Osteocyte (in vitro differentiated cells): ENCODE data around the gene IGF2R. TPM values are rescaled to one million over a fixed set of nuclear protein-coding genes. Genes with fewer than 3 reads are reported as not detected.

Experiments
- DNase-seq: peaks from one replicate; pipeline ENCODE4 v3.0.0; 2021; ENCODE audit warnings: mixed read lengths; ENCODE audit not compliant: unreplicated experiment; ENCODE audit errors: extremely low spot score
- H3K27ac Mint-ChIP-seq: one replicate; pipeline ENCODE4 v1.8.0; 2021; ENCODE audit warnings: mild to moderate bottlenecking, mixed read lengths; ENCODE audit not compliant: unreplicated experiment
- H3K27me3 Mint-ChIP-seq: one replicate; pipeline ENCODE4 v1.8.0; 2021; ENCODE audit warnings: mixed read lengths; ENCODE audit not compliant: unreplicated experiment
- H3K36me3 Mint-ChIP-seq: one replicate; pipeline ENCODE4 v1.8.0; 2021; ENCODE audit warnings: mixed read lengths; ENCODE audit not compliant: unreplicated experiment
- H3K4me1 Mint-ChIP-seq: one replicate; pipeline ENCODE4 v1.8.0; 2021; ENCODE audit warnings: mixed read lengths; ENCODE audit not compliant: unreplicated experiment
- H3K4me3 Mint-ChIP-seq: one replicate; pipeline ENCODE4 v1.8.0; 2021; ENCODE audit warnings: mild to moderate bottlenecking, moderate library complexity, mixed read lengths; ENCODE audit not compliant: unreplicated experiment
- H3K9me3 Mint-ChIP-seq: one replicate; pipeline ENCODE4 v1.8.0; 2021; ENCODE audit warnings: mixed read lengths; ENCODE audit not compliant: unreplicated experiment
- total RNA-seq: library from RNA; stranded (reverse); gene quantifications from 2 replicates; pipeline ENCODE4 v1.2.1, GENCODE V29; 2021
- TF ChIP-seq, protein P1 (sequence below): fragments of 200-600 bp; sonication (generic); IDR thresholded peaks from 2 replicates; pipeline ENCODE4 v1.5.0; 2021; ENCODE audit warnings: antibody characterized with exemption, mild to moderate bottlenecking, moderate library complexity

Gene IGF2R
- total RNA-seq, 1 donor from 2014 or later: 196 TPM

DNA sequence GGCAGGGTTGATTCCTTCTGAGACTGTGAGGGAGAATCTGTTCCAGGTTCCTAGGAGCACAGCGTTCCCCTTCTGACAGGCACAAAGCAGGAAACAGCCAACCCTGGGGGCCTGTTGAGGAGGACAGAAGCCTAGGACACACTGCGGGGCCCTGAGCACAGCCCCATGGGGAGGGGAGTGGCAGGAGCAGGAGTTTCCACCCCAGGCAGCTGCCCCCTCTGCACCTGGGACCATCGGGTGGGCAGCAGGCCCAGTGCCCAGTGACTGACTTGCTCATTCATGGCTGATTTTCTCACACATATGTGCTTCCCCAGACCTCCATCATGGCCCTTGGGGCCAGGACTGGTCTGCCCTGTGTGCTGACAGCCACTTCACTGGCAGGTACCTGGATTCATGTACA, 146.5 kb downstream of the IGF2R start:
- H3K4me3 Mint-ChIP-seq: no peak overlapping the region
- TF ChIP-seq, protein P1, sequence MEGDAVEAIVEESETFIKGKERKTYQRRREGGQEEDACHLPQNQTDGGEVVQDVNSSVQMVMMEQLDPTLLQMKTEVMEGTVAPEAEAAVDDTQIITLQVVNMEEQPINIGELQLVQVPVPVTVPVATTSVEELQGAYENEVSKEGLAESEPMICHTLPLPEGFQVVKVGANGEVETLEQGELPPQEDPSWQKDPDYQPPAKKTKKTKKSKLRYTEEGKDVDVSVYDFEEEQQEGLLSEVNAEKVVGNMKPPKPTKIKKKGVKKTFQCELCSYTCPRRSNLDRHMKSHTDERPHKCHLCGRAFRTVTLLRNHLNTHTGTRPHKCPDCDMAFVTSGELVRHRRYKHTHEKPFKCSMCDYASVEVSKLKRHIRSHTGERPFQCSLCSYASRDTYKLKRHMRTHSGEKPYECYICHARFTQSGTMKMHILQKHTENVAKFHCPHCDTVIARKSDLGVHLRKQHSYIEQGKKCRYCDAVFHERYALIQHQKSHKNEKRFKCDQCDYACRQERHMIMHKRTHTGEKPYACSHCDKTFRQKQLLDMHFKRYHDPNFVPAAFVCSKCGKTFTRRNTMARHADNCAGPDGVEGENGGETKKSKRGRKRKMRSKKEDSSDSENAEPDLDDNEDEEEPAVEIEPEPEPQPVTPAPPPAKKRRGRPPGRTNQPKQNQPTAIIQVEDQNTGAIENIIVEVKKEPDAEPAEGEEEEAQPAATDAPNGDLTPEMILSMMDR: no peak
- no peak for DNase-seq
- H3K4me1 Mint-ChIP-seq: peaks cover 12% of the 10 kb centered on the region
- H3K27ac Mint-ChIP-seq: no peak overlapping the region
- no peaks in the 10 kb centered on the region for H3K27me3 Mint-ChIP-seq
- peaks cover 16% of the 10 kb centered on the region for H3K36me3 Mint-ChIP-seq
- no peaks in the 10 kb centered on the region for H3K9me3 Mint-ChIP-seq

DNA sequence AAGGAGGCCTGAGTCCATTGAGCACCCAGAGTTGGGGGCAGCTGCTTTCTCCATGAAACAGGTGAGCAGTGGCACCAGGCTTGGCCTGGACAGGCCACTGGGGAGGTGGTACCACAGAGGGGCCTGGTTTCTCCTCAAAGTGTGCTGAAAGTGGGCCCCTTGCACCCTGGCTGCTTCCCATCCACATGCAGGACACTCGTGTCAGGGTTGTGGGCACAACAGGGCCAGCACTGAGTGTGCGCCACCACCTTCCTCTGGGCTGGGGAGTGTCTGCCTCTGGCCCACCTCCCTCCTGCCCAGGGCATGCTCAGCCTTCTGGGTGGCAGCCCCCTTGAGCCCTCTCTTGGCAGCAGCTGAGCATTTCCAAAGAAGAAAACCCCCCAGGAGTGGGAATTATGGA, 147.5 kb downstream of the IGF2R start:
- H3K9me3 Mint-ChIP-seq: no peaks in the 10 kb centered on the region
- H3K4me1 Mint-ChIP-seq: peaks cover 14% of the 10 kb centered on the region
- H3K4me3 Mint-ChIP-seq: no peak overlapping the region
- H3K27ac Mint-ChIP-seq: no peak overlapping the region
- H3K36me3 Mint-ChIP-seq: peaks cover 15% of the 10 kb centered on the region
- TF ChIP-seq, protein P1: no peak
- DNase-seq: no peak
- no peaks in the 10 kb centered on the region for H3K27me3 Mint-ChIP-seq

DNA sequence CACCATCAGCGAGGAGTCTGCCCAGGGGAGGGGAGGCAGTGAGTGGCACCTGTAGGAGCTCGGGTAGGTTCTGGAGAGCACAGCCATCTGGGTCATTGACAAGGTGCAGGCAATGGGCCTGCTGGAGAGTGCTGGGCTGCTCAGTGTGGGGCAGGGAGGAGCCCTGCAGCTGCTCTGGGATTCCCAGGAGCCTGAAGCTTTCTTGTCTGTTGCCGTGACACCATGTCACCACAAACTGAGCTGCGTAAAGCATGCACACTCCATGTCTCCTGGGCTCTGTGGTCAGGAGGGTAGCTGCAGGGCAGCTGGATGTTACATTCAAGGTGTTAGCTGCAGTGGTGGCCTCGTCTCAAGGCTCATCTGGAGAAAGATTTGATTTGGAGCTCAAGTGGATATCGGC, 148.3 kb downstream of the IGF2R start:
- Mint-ChIP-seq H3K36me3 (peaks cover 20% of the 10 kb centered on the region), H3K4me3 (no peak overlapping the region), H3K27ac (no peak overlapping the region), H3K27me3 (no peaks in the 10 kb centered on the region), H3K4me1 (peaks cover 14% of the 10 kb centered on the region), H3K9me3 (no peaks in the 10 kb centered on the region)
- TF ChIP-seq, protein P1: no peak
- no peak for DNase-seq

DNA sequence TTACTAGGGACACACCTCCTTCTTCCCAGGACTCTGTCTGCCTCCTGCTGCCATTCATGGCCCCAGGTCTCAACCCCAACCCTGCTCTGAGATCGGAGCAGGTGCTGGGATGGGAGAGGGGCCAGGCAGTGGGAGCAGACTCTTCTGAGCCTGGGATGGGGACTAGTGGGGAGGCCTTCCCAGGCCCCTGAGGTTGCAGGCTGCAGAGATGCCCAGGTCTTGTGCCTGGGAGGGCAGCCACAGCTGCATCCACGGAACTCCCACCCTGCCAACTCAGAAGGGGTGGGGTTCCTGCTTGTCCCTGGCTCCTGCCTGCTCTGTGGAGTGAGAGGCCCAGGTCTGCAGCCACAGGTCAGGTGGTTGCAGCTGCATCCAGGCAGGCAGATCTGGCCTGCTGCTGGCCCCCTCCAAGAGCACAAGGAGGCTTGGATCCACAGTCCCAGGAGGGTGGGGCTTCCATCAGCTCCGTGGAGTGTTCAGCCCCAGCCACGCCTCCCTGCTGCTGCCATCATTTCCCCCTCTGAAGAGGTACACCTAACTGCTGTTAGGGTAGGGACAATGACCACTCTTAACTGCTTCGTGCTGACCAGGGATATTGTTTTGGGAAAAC, 149.8 kb downstream of the IGF2R start:
- Mint-ChIP-seq H3K36me3 (peaks cover 17% of the 10 kb centered on the region), H3K27ac (no peak overlapping the region), H3K9me3 (no peaks in the 10 kb centered on the region), H3K4me3 (no peak overlapping the region), H3K27me3 (no peaks in the 10 kb centered on the region), H3K4me1 (peaks cover 14% of the 10 kb centered on the region)
- TF ChIP-seq, protein P1: no peak
- no peak for DNase-seq

DNA sequence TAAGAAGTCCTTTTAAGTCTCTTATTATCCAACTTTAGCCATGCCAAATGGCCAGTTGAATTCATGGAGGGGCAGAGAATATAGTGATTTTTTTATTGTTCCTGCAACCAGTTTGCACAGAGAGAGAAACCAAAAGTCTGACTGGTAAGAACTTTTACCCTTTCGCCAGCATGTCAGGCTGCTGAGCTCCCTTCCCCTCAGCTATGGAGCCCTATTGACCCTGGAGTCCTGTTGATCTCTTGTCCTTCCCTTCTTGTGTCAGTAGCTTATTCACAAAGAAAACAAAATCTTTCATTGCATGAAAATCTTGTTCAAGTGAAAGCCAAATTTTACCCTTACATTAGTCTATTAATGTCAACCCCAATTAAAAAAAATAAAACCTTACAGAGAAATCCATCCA, 151.2 kb downstream of the IGF2R start:
- H3K9me3 Mint-ChIP-seq: no peaks in the 10 kb centered on the region
- no peak overlapping the region for H3K4me3 Mint-ChIP-seq
- peaks cover 21% of the 10 kb centered on the region for H3K36me3 Mint-ChIP-seq
- peak overlapping the region; percentile 56 for H3K27ac Mint-ChIP-seq
- DNase-seq: no peak
- TF ChIP-seq, protein P1: no peak
- H3K4me1 Mint-ChIP-seq: peaks cover 14% of the 10 kb centered on the region
- no peaks in the 10 kb centered on the region for H3K27me3 Mint-ChIP-seq
